ENCODE measurements around the gene SESN3.
"Not testable (repeated sequence)": the region's sequence is repeated elsewhere in the genome, so short reads cannot be mapped to it uniquely, and the experiment has no call there.

SESN3 gene

DNA sequence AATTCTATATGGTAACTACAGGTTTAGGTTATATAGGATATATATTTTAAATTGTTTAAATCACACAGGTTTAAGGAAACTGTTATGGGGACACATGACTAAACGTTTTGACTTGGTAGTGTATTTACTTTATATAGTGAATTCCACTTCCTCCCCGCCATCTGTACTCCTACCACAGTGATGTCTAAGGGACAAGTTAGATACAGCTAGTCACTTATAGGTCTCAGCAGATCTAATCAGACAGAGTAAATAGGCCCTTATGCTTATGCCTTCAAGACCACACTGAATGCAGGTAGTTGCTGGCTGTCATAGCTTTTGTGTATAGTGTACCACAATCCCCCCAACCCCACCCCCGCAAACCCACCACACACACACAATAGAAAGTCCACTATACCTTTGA, 8.2 kb downstream of the SESN3 start:
- DNase-seq (ENCODE audit: low read depth in 2 of 2, low spot score in 1 of 2): no peak

DNA sequence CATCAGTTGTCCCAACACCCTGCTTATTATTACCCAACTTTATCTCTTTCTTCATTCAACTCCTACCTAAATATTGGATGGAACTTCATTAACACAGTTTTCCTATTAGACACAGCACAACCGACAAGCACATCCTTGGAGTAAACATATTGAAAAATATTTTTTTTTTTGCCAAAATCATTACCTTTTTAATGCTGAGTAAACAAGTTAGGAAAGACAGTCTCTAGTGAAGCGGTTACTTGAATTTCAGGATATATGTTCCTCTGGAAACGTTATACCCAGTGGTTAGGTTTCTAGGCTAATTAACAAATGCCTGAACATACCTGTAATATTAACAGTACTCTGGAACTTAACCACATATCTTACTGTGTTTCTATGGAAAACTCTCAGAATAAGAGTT, 11.4 kb downstream of the SESN3 start:
- no peak for DNase-seq (ENCODE audit: low read depth in 2 of 2, low spot score in 1 of 2)

DNA sequence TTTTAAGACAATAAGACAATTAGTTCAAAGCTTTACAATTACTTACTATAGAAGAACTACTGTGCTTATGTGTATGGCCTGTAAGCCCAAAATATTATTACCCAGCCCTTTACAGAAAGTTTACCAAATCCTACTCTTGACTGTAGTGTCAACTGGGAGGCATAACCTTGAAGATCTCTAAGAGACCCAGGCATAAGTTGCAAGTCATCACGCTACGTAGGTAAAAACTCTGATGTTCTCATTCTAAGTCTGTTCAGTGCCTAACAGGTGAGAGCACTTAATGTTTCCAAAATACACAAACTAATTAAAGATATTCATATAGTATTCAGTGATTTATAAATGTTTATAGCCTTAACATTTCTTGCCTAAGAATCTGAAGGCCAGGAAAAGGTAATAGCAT, 12.9 kb downstream of the SESN3 start:
- no peak for DNase-seq (ENCODE audit: low read depth in 2 of 2, low spot score in 1 of 2)

DNA sequence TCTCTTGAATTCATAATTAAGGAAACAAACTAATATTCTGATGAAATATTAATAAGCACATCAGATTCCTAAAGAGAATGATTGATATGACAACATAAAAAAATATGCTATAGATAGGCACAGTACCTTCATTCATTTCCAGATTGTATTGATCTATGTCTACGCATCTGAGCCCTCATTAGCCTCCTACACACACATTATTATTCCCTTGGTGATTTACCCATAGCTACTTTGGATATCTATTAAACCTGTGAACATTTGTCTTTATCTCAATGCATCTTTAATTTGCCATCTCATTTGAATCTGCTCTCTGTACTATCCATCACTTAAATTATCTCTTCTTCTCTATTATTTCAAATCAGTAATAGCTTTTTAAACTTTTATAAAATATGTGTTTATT, 18.4 kb downstream of the SESN3 start:
- no peak for DNase-seq (ENCODE audit: low read depth in 2 of 2, low spot score in 1 of 2)

DNA sequence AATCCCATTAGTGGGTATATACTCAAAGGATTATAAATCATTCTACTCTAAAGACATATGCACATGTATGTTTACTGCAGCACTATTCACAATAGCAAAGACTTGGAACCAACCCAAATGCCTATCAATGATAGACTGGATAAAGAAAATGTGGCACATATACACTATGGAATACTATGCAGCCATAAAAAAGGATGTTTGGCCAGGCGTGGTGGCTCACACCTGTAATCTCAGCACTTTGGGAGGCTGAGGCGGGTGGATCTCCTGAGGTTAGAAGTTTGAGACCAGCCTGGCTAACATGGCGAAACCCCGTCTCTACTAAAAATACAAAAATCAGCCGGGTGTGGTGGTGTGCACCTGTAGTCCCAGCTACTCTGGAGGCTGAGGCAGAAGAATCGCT, 21.5 kb downstream of the SESN3 start:
- DNase-seq (ENCODE audit: low read depth in 2 of 2, low spot score in 1 of 2): not testable (repeated sequence)

DNA sequence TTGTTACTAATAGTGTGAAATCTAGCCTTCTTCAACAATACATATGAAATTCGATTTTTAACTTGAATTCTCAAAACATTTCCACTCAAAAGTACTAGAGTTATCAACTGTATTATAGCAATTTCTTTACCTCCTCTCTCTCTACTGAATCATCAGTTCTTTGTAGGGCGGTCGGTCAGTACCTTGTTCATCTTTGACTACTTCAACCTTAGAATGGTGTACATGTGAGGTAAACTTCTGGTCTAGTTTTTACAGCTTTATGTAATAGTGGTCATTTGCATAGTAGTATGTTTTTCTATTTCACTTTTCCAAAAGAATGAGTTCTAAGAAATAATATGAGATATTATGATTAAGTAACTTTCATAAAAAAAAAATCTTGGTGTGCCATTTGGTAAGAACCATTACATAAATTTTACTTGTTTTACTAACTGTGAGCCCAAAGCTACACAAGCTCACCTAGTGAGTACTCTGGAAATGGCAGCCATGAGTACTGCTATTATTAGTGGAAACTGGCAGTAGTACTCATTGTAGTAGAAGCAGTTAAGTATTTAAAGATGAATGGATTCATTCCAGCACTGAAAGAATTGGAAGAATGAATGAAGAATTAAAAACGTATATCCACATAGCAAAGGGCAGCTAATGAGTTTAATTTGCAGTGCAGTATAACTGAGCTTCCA, 30.1 kb downstream of the SESN3 start:
- no peak for DNase-seq (ENCODE audit: low read depth in 2 of 2, low spot score in 1 of 2)

DNA sequence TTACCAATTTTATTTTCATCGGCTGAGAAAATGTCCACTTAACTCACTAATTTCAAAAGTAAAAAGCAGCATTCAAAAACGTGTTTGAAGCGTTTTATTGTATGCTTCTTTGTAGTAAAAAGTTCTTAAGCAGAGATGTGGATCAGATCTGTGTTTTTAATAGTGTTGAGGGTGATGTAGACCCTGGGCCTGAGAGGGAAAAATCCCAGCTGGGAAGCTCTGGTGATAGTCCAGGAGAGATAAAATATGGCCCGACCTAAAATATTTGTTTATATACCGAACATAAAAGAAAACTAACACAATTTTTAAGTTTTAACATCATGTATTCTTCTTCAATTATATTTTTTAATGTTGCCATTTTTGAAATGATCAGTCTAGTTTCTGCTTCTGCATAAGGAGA, 35.2 kb downstream of the SESN3 start:
- no peak for DNase-seq (ENCODE audit: low read depth in 2 of 2, low spot score in 1 of 2)

DNA sequence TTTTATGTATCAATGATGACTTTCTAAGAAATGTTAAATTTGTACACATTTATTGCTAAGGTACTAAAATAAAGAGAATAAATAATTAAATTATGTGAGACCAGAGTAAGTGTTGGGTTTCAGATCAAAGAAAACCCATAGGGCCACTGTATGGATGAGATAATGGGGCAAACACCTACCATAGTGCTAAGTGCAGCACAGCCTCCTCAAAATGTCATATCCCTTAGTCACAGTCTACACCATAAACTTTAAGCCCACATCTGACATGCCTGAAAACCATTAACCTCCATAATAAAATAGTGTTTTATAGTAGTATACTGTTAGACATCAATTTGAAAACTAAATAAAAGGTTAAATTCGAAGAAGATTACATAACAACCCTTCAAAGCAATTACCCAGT, 37.5 kb downstream of the SESN3 start:
- DNase-seq (ENCODE audit: low read depth in 2 of 2, low spot score in 1 of 2): no peak

DNA sequence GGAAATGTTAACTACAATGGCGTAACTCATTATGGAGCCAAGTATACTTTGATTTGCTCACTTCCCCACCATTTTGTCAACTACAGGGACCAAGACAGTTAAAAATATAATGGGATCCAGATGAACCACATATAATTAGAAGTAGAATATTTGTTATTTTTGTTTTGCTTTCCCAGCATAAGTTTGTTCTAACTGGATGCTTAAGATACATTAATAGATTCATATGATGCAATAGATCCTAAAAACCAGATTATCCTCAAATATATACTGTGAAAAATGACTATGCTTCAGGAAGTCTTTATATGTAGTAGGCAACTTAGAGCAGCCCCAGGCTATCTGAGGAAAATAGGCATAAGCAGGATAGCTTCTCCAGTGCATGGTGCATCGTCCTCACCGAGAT, 38.3 kb downstream of the SESN3 start:
- no peak for DNase-seq (ENCODE audit: low read depth in 2 of 2, low spot score in 1 of 2)

DNA sequence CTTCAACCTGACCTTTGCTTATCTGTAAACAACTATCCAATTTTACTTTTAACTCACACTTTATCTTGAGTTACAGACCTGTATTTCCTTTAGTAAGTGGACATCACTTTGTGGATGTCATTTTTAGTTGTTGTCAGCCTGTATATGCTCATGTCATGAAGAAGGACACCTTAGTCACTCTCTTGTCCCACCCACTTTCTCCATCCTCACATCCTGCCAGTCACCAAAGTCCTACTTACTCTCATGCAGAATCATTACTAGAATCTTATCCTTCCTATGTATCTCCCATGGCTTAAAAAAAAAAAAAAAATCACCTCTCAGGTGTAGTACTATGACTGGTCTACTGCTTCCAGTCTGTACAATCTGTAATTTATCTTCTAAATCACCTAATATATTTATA, 43.3 kb downstream of the SESN3 start:
- no peak for DNase-seq (ENCODE audit: low read depth in 2 of 2, low spot score in 1 of 2)

DNA sequence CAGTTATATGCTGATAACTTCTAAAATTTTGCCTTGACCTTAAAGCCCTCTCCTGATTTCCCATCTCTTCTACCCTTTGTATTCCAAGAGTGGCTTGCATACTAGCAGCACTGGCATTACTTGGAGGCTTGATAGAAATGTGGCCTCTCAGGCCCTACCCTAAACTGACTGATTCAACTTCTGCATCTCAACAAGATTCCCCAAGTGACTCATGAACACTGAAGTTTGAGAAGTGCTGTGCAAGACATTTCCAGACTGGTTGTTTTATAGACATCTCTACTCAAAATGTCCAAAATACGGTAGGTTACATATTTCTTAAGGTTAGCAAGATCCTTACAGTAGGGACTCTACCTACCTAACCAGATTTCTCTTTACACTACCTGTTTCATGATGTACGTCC, 48.6 kb downstream of the SESN3 start:
- no peak for DNase-seq (ENCODE audit: low read depth in 2 of 2, low spot score in 1 of 2)

DNA sequence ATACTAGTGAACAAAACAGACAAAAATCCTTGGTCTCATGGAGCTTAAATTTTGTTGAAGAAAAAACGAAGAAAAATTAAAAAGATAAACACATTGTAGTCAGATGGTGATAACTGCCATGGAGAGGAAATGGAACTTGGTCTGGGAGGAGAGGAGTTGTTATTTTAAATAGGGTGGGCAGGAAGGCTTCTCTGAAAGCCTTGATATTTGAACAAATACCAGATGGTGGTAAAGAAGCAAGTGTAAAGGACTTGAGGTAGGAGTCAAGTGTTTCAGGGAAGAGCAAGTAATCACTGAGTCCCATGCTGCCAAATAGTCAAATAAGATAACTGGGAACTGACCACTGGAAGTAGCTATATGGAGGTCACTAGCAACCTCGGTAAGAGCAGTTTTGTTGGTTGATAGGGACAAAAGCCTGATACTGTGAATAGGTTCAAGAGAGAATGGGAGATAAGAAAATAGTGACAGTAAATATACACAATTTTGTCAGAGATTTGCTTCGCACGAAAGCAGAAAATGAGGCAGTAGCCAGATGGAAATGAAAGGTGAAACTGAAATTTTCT, 55.1 kb downstream of the SESN3 start:
- no peak for DNase-seq (ENCODE audit: low read depth in 2 of 2, low spot score in 1 of 2)

DNA sequence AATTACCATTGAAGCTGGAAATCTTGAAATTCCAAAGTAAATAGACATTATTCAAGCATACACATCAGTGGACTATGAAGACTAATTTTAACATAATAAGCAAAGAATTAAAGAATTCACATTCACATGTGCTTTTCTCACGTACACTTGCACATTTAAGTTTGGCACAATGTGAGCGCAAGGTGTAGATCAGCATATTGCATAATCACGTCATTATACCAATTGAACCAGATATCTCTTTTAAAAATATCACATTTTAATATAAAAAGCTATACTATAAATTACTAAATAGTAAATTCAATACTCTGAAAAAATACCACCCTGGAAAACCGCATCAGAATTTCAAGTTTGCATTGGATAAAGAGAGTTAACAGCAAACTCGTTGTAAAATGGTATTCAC, 60.7 kb downstream of the SESN3 start:
- DNase-seq (ENCODE audit: low read depth in 2 of 2, low spot score in 1 of 2): no peak

DNA sequence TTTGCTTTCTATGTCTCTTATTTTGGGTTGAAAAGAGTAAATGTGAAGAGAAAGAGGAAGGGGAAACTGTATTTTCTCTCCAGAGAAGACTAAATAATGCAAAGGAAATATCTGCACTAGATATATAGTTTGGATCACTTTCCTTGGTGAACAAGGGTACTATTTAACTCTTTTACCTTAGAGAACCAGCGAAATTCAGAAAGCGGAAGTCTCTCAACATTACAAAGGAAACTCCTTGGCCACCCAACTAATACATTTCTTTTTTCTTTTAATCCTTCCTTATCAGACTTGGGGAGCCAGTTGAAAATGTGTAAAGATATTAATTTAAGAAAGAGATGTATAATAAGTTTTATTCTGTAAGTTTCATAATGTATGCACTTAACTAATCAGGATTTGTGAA, 64.2 kb downstream of the SESN3 start:
- DNase-seq (ENCODE audit: low read depth in 2 of 2, low spot score in 1 of 2): no peak

DNA sequence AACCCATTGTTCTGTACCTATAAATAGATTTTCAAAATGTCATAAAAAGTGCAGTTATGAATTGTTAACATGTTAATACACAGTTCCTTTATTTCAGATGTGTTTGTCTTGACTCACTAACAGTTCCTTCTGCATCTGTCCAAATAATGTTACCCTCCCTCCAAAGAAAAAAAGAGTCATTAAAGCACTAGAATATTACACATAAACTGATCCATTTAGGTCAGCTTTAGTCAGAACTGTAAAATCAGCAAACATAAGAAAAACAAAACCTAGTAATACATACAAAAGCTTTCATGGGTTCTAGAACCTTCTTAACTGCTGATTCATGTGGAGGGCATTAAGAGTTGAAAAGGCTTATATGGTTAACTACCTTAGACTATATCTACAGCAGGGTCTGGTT, 65.4 kb downstream of the SESN3 start:
- DNase-seq (ENCODE audit: low read depth in 2 of 2, low spot score in 1 of 2): no peak

DNA sequence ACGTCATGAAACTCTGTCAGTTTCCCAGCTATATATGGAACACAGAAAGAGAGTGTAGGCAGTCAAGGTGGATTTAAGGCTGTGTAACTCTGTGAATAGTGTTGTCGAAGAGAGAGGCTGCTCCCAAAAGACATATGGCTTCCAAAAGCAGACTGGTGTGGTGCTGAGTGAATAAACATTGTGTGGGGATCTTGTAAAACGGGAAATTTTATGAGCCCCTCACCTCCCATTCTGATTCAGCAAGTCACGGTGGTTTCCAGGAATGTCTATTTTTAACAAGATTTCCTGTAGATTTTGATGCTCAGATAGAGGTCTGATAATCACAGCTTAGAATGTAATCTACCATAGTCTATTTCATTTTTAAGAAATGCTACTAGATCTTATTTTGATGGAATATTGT, 67.9 kb downstream of the SESN3 start:
- no peak for DNase-seq (ENCODE audit: low read depth in 2 of 2, low spot score in 1 of 2)

DNA sequence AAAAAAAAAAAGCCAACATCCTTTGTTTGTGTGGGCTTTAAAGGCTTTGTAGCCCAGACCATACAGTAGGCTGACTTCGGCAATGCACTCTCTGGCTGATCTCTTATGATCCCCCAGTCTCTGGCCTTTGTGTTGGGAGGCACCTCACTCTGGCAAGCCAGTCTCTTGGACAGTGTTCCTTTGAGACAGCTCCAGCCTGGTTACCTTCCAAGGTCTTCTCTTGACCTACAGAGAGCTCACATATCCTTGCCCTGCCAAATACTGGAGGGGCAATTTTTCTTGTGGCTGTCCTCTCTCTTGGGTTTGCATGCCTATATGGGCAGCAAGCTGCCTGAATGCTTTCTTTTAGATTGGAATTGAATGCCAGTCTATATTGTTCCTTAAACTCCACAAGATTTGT, 69.8 kb downstream of the SESN3 start:
- no peak for DNase-seq (ENCODE audit: low read depth in 2 of 2, low spot score in 1 of 2)

DNA sequence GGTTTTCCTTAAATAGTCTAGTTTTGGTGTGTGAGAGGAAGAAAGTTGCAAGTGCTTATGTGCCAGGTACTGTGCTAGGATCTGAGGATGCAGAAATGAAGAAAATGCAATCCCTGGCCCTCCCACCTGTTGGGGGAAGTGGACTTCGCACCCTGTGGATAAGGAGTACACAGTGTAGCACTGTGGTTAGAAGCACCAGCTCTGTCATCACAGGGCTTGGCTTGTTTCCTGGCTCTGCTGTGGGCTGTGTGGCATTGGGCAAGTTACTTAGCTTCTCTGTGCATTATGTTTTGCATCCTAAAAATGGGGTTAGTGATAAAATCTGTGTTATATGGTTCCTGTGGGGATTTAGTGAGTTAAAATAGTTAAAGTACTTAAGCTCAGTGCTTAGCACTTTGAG, 73.2 kb downstream of the SESN3 start:
- DNase-seq (ENCODE audit: low read depth in 2 of 2, low spot score in 1 of 2): no peak

DNA sequence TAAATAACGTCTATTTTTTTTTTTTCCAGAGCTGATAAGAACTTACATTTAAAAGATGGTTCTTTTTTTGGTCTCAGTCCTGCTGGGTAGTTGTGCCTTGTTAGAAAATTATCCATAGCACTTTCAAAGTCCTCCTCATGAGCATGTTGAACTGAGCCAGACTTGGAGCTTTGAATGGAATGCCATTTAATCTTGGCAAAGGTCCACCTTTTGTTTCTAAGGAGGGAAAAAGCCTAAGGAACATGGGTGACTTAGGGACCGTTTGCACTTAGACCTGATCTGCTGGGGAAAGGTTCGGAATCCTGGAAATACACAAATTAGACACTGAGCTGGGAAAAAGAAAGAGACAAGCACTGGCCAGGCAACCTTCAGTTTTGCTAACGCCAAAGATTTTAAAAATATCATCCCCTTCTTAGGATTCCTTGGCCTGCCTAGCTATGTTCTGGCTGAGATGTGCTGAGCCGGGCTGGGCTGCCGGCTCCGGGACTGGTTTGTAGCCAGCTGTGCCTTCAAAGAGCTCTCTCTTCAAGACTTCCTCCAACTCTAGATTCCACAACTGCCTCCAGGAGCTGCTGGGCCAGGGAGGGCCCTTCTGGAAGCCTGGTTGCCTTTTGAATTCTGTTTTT, 74.0 kb downstream of the SESN3 start:
- DNase-seq (ENCODE audit: low read depth in 2 of 2, low spot score in 1 of 2): no peak

DNA sequence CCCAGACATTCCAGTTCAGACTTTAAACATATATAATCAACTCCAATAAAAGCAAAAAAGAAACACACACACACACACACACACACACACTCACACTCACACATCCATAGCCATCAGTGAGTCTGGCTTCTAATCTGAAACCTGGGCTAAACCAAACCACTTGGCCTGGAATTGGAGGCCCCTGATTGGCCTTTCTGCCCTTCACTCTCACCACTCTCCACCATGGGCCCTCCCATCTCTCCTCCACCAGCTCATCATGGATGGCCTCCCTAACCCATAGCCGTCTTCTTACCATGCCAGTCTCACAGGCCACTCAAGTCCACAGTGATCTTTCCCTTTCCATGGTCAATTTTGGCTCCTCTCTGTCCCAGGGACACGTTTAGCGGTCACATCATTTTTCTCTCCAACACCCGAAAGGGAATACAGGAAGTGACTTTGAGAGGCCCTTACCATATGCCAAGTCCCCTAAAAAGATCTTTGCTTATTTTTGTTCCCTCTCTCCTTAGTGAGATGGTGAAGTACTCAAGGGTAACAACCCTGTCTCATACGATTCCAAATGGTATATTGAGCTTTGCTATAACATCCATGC, 74.8 kb downstream of the SESN3 start:
- DNase-seq (ENCODE audit: low read depth in 2 of 2, low spot score in 1 of 2): no peak

DNA sequence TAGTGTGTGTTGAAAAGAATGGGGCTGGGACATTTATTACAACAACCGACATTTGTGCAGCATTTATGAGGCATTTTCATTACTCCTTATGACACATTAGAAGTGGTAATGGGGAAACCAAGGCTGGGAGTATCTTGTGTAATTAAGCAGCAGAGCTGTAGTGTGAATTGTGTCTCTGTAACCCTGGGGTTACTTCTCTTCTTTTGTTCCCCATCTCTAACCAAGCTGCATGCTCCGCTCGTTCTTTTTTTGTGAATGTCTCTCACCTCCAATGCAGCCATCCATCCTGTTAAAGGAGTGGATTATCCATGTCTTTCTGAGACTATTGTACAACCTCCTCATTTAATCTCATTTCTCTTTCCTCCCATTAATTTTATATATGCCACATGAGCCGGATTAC, 75.6 kb downstream of the SESN3 start:
- no peak for DNase-seq (ENCODE audit: low read depth in 2 of 2, low spot score in 1 of 2)

DNA sequence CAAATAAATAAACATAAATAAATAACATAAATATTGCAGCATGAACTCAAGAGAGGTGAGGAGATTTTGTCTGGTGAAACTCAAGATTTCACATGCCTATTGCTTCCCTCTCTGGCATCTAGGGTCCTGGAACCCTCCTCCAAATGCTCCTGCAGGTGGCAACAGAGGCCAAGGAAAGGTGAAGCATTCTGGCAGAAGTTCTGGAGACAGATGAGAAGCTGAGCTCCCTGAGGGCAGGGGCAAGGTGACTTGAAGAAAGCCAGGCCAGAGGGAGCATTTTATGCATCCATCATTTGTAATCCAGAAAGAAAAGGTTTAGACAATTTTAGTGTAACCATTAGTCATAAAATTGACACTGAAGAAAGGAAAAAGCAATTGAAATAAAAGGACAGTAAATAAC, 76.5 kb downstream of the SESN3 start:
- no peak for DNase-seq (ENCODE audit: low read depth in 2 of 2, low spot score in 1 of 2)

DNA sequence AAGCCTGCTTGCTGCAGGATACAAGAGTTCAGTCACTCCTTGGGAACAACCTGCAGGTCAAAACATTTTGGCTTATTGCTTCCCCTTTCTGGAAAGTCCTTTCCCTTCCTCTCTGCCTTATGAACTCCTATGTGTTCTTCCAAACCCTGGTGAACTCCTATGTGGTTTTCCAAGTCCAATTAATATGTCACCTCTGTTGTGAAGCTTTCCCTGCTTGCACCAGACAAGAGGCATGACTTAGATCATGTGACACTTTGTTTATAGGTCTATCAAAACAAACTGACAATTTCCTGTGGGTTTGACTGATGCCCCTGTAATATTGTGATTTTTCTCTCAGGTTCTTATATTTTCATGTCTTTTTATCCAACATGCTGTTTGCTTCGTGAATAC, 77.2 kb downstream of the SESN3 start:
- DNase-seq (ENCODE audit: low read depth in 2 of 2, low spot score in 1 of 2): no peak

Measured in stimulated activated CD8-positive, alpha-beta memory T cell treated with anti-CD3 and anti-CD28 coated beads, Interleukin-4, amount 100 ng/mL, for 4 hours (primary cell).